SK-N-SH (cell line): ENCODE data around the gene MBNL1.

ENCODE experiments used
- EP300 ChIP-seq, 2 experiments: IDR thresholded peaks; 2 replicates each; pipeline versions ENCODE4 v1.4.0 to v1.6.1; 2012; ENCODE audit warnings: borderline replicate concordance in 1 of 2, low read depth in 1 of 2, low read length in 1 of 2
- GATA2 ChIP-seq: sonication (generic); formaldehyde crosslinking; IDR thresholded peaks from 2 replicates; pipeline ENCODE4 v1.5.0; 2020; ENCODE audit warnings: mild to moderate bottlenecking, missing genetic modification reagents
- PBX3 ChIP-seq: IDR thresholded peaks from 2 replicates; pipeline ENCODE4; 2012
- POLR2AphosphoS5 ChIP-seq: IDR thresholded peaks from 2 replicates; pipeline ENCODE4 v1.6.1; 2012; ENCODE audit warnings: low read depth, low read length
- RAD21 ChIP-seq: IDR thresholded peaks from 2 replicates; pipeline ENCODE4 v1.6.1; 2012; ENCODE audit warnings: mild to moderate bottlenecking, low read length
- RFX5 ChIP-seq: IDR thresholded peaks from 2 replicates; pipeline ENCODE4 v1.6.1; 2012; ENCODE audit warnings: mild to moderate bottlenecking, improper control_type of control experiment, low read length
- SIN3A ChIP-seq: IDR thresholded peaks from 2 replicates; pipeline ENCODE4 v1.6.1; 2012; ENCODE audit warnings: low read depth, mild to moderate bottlenecking, low read length, moderate library complexity, borderline replicate concordance
- TAF1 ChIP-seq: IDR thresholded peaks from 2 replicates; pipeline ENCODE4 v1.6.1; 2012; ENCODE audit warnings: low read depth, mild to moderate bottlenecking, low read length, moderate library complexity, borderline replicate concordance
- TEAD4 ChIP-seq: IDR thresholded peaks from 2 replicates; pipeline ENCODE4 v1.4.0; 2012; ENCODE audit warnings: mild to moderate bottlenecking, borderline replicate concordance; ENCODE audit not compliant: insufficient read depth
- YY1 ChIP-seq: IDR thresholded peaks from 2 replicates; pipeline ENCODE4 v1.4.0; 2012; ENCODE audit warnings: low read depth, mild to moderate bottlenecking
- TF ChIP-seq, protein P1 (sequence below): fragments of 200-600 bp; sonication (generic); IDR thresholded peaks from 2 replicates; pipeline ENCODE4 v1.6.1; 2017; ENCODE audit warnings: antibody characterized with exemption, mild to moderate bottlenecking, moderate library complexity
- TF ChIP-seq, protein P2 (sequence below): IDR thresholded peaks from 2 replicates; pipeline ENCODE4 v1.6.1; 2012; ENCODE audit warnings: mild to moderate bottlenecking, low read depth, low read length, moderate library complexity
- TF ChIP-seq, protein P3 (sequence below): IDR thresholded peaks from 2 replicates; pipeline ENCODE4 v1.4.0; 2012; ENCODE audit warnings: low read depth, borderline replicate concordance

DNA sequence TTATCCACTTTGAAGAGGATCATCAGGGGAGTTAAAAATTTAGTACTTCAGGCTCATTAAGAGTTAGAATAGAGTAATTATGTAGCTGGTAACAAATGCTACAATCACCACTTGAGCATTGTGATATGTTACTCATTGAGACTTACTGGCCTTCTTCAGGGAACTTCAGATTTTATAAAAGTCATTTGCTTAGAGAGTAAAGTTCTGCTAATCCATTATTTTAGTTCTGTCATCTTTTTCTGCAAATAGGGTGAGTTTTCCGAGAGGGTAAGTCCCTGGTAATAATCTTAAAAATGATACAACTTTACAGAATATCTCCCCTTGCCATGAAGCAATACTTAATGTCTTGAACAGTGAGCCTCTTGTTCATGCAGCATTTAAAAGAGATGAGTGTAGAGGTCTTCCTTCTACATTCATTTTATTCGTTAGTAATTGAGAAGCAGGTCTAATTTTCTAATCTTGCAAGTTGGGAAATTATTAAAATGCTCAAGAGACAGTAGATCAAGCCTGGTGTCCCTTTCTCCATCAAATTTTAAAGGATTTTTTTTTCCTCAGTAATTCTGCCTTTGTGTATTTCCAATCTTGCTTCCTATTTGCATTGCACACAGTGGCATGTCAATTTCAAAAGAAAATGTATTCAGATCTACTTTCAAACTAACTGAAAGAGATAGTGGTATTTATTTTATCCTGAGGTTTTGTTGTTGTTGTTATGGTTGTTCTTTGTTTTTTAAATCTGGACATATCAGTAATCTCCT is 52.6 kb downstream of the MBNL1 start:
- TF ChIP-seq, protein P1, sequence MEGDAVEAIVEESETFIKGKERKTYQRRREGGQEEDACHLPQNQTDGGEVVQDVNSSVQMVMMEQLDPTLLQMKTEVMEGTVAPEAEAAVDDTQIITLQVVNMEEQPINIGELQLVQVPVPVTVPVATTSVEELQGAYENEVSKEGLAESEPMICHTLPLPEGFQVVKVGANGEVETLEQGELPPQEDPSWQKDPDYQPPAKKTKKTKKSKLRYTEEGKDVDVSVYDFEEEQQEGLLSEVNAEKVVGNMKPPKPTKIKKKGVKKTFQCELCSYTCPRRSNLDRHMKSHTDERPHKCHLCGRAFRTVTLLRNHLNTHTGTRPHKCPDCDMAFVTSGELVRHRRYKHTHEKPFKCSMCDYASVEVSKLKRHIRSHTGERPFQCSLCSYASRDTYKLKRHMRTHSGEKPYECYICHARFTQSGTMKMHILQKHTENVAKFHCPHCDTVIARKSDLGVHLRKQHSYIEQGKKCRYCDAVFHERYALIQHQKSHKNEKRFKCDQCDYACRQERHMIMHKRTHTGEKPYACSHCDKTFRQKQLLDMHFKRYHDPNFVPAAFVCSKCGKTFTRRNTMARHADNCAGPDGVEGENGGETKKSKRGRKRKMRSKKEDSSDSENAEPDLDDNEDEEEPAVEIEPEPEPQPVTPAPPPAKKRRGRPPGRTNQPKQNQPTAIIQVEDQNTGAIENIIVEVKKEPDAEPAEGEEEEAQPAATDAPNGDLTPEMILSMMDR, result no peak
- TF ChIP-seq SIN3A, result no peak
- TF ChIP-seq RAD21, result no peak
- TF ChIP-seq EP300 (IDR thresholded peaks at IDR 0.05; ENCODE audit: borderline replicate concordance in 1 of 2, low read depth in 1 of 2, low read length in 1 of 2), result no peak
- TF ChIP-seq POLR2AphosphoS5, result no peak
- TF ChIP-seq, protein P2, sequence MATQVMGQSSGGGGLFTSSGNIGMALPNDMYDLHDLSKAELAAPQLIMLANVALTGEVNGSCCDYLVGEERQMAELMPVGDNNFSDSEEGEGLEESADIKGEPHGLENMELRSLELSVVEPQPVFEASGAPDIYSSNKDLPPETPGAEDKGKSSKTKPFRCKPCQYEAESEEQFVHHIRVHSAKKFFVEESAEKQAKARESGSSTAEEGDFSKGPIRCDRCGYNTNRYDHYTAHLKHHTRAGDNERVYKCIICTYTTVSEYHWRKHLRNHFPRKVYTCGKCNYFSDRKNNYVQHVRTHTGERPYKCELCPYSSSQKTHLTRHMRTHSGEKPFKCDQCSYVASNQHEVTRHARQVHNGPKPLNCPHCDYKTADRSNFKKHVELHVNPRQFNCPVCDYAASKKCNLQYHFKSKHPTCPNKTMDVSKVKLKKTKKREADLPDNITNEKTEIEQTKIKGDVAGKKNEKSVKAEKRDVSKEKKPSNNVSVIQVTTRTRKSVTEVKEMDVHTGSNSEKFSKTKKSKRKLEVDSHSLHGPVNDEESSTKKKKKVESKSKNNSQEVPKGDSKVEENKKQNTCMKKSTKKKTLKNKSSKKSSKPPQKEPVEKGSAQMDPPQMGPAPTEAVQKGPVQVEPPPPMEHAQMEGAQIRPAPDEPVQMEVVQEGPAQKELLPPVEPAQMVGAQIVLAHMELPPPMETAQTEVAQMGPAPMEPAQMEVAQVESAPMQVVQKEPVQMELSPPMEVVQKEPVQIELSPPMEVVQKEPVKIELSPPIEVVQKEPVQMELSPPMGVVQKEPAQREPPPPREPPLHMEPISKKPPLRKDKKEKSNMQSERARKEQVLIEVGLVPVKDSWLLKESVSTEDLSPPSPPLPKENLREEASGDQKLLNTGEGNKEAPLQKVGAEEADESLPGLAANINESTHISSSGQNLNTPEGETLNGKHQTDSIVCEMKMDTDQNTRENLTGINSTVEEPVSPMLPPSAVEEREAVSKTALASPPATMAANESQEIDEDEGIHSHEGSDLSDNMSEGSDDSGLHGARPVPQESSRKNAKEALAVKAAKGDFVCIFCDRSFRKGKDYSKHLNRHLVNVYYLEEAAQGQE, result no peak
- no peak for TF ChIP-seq TEAD4
- TF ChIP-seq PBX3, result no peak
- no peak for TF ChIP-seq YY1
- no peak for TF ChIP-seq GATA2
- TF ChIP-seq, protein P3, sequence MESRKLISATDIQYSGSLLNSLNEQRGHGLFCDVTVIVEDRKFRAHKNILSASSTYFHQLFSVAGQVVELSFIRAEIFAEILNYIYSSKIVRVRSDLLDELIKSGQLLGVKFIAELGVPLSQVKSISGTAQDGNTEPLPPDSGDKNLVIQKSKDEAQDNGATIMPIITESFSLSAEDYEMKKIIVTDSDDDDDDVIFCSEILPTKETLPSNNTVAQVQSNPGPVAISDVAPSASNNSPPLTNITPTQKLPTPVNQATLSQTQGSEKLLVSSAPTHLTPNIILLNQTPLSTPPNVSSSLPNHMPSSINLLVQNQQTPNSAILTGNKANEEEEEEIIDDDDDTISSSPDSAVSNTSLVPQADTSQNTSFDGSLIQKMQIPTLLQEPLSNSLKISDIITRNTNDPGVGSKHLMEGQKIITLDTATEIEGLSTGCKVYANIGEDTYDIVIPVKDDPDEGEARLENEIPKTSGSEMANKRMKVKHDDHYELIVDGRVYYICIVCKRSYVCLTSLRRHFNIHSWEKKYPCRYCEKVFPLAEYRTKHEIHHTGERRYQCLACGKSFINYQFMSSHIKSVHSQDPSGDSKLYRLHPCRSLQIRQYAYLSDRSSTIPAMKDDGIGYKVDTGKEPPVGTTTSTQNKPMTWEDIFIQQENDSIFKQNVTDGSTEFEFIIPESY, result no peak
- TF ChIP-seq TAF1, result no peak
- TF ChIP-seq RFX5, result no peak
